GM23338 (cell line): ENCODE results near the gene C13orf46. TPM values are rescaled to one million over a fixed set of nuclear protein-coding genes. Genes with fewer than 3 reads are reported as not detected.

ENCODE experiments used
- ATAC-seq: fragments of 200-7000 bp; cut with Tn5 transposase; 3 replicates; pipeline ENCODE4 v1.9.1; 2020
- DNase-seq: peaks from one replicate; pipeline ENCODE4 v3.0.0-alpha.2; 2015; ENCODE audit warnings: low spot score
- H2AFZ ChIP-seq: fragments of 200-600 bp; sonication (generic); 2 replicates; pipeline ENCODE4 v1.8.0; 2016; ENCODE audit warnings: antibody characterized with exemption, mild to moderate bottlenecking, moderate library complexity
- H3F3A ChIP-seq: fragments of 200-600 bp; sonication (generic); replicated peaks from 2 replicates; pipeline ENCODE4 v1.8.0; 2017; ENCODE audit warnings: antibody characterized with exemption, mixed run types, low read depth
- H3K27ac ChIP-seq: fragments of 200-600 bp; sonication (generic); 2 replicates; pipeline ENCODE4 v1.6.1; 2016; ENCODE audit warnings: low read depth
- H3K27me3 ChIP-seq: fragments of 200-600 bp; sonication (generic); 2 replicates; pipeline ENCODE4 v1.8.0; 2016; ENCODE audit warnings: mild to moderate bottlenecking, mixed run types, moderate library complexity; ENCODE audit not compliant: insufficient read depth
- H3K36me3 ChIP-seq: fragments of 200-600 bp; sonication (generic); 2 replicates; pipeline ENCODE4 v1.8.0; 2016; ENCODE audit warnings: mild to moderate bottlenecking; ENCODE audit not compliant: insufficient read depth
- H3K4me1 ChIP-seq: fragments of 200-600 bp; sonication (generic); 2 replicates; pipeline ENCODE4 v1.8.0; 2016; ENCODE audit warnings: mild to moderate bottlenecking, moderate library complexity; ENCODE audit not compliant: insufficient read depth
- H3K4me2 ChIP-seq: fragments of 200-600 bp; sonication (generic); 2 replicates; pipeline ENCODE4 v1.7.1; 2017; ENCODE audit warnings: mixed run types
- H3K4me3 ChIP-seq: fragments of 200-600 bp; sonication (generic); 2 replicates; pipeline ENCODE4 v1.6.1; 2016; ENCODE audit warnings: mixed run types
- H3K79me2 ChIP-seq: fragments of 200-600 bp; sonication (generic); replicated peaks from 2 replicates; pipeline ENCODE4 v1.8.0; 2017; ENCODE audit warnings: mild to moderate bottlenecking; ENCODE audit not compliant: insufficient read depth
- H3K9me2 ChIP-seq: fragments of 200-600 bp; sonication (generic); 2 replicates; pipeline ENCODE4 v1.8.0; 2017; ENCODE audit not compliant: insufficient read depth
- H4K20me1 ChIP-seq: fragments of 200-600 bp; sonication (generic); replicated peaks from 2 replicates; pipeline ENCODE4 v1.8.0; 2017; ENCODE audit warnings: mild to moderate bottlenecking; ENCODE audit not compliant: insufficient read depth
- H3K27ac Mint-ChIP-seq: 2 replicates; pipeline ENCODE4 v1.8.0; 2020; ENCODE audit warnings: inconsistent platforms, mild to moderate bottlenecking, moderate library complexity, mixed read lengths
- H3K27me3 Mint-ChIP-seq: 3 replicates; pipeline ENCODE4 v1.8.0; 2022; ENCODE audit warnings: low read depth, mild to moderate bottlenecking, moderate library complexity, mixed read lengths, inconsistent platforms; ENCODE audit not compliant: insufficient read depth, poor library complexity
- H3K36me3 Mint-ChIP-seq: 3 replicates; pipeline ENCODE4 v1.8.0; 2021; ENCODE audit warnings: low read depth, mild to moderate bottlenecking, inconsistent platforms, moderate library complexity, mixed read lengths
- H3K4me1 Mint-ChIP-seq: 3 replicates; pipeline ENCODE4 v1.8.0; 2020; ENCODE audit warnings: mild to moderate bottlenecking, inconsistent platforms, mixed read lengths
- H3K4me3 Mint-ChIP-seq: 3 replicates; pipeline ENCODE4 v1.8.0; 2021; ENCODE audit warnings: moderate library complexity, mild to moderate bottlenecking, inconsistent platforms, mixed read lengths
- H3K9me3 Mint-ChIP-seq: 3 replicates; pipeline ENCODE4 v1.8.0; 2020; ENCODE audit warnings: moderate library complexity, mild to moderate bottlenecking, inconsistent platforms, mixed read lengths
- CREB1 ChIP-seq: fragments of 250-450 bp; sonication (Bioruptor Pico); IDR thresholded peaks from 2 replicates; pipeline ENCODE4 v1.5.0; 2020; ENCODE audit warnings: low read depth, mild to moderate bottlenecking, moderate library complexity
- EZH2 ChIP-seq: fragments of 200-600 bp; sonication (generic); IDR thresholded peaks from one replicate; pipeline ENCODE4 v1.8.0; 2017; ENCODE audit warnings: antibody characterized with exemption, mild to moderate bottlenecking, low read depth; ENCODE audit not compliant: unreplicated experiment
- EZH2phosphoT487 ChIP-seq: fragments of 200-600 bp; sonication (generic); IDR thresholded peaks from one replicate; pipeline ENCODE4 v1.8.1; 2018; ENCODE audit warnings: antibody characterized with exemption; ENCODE audit not compliant: unreplicated experiment
- NANOG ChIP-seq: IDR thresholded peaks from 2 replicates; pipeline ENCODE4 v1.6.1; 2016; ENCODE audit warnings: antibody characterized with exemption, borderline replicate concordance
- POLR2AphosphoS5 ChIP-seq: IDR thresholded peaks from 2 replicates; pipeline ENCODE4 v1.6.1; 2016; ENCODE audit warnings: antibody characterized with exemption, low read depth
- ZNF114 ChIP-seq: fragments of 250-450 bp; sonication (Bioruptor Pico); IDR thresholded peaks from 2 replicates; pipeline ENCODE4 v1.5.0; 2020; ENCODE audit warnings: mild to moderate bottlenecking, moderate library complexity
- ZNF331 ChIP-seq: fragments of 250-450 bp; sonication (Bioruptor Pico); IDR thresholded peaks from 2 replicates; pipeline ENCODE4 v1.5.0; 2020; ENCODE audit warnings: low read depth, mild to moderate bottlenecking, moderate library complexity
- ZNF462 ChIP-seq: fragments of 250-450 bp; sonication (Bioruptor Pico); IDR thresholded peaks from 2 replicates; pipeline ENCODE4 v1.5.0; 2020; ENCODE audit warnings: mild to moderate bottlenecking, moderate library complexity
- polyA plus RNA-seq: library from polyadenylated mRNA; unstranded; fragments of >200 nt; fragmentation: Nextera tagmentation; extraction: Ambion mirVana; gene quantifications from 2 replicates; pipeline ENCODE4 v1.2.1, GENCODE V29; 2016
- total RNA-seq: library from RNA; depleted of rRNA; stranded (reverse); fragments of >200 nt; shearing (Covaris generic); gene quantifications from 2 replicates; pipeline ENCODE4 v1.2.3, GENCODE V29; 2014

C13orf46 gene
- total and polyA plus RNA-seq, 2 experiments from 2014 or later: 0.44 to 1.5 TPM

DNA sequence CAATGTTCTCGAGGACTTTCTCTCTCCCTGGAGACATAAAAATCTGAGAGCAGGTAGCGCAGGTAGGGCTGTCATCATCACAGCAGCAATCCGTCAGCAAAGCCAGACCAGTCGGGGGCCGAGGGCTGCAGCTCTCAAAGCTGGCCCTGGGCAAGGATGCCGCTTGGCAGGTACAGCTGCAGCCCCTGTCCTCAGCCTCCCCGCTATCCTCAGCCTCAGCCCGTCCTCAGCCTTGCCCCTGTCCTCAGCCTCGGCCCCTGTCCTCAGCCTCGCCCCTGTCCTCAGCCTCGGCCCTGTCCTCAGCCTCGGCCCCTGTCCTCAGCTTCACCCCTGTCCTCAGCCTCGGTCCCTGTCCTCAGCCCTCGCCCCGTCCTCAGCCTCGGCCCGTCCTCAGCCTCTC lies 10.9 kb downstream of the C13orf46 start:
- Histone ChIP-seq H2AFZ (no peak overlapping the region), H3K4me3 (no peak overlapping the region), H3K36me3 (no peaks in the 10 kb centered on the region), H3K4me1 (no peaks in the 10 kb centered on the region), H3K27me3 (no peaks in the 10 kb centered on the region), H3K4me2 (no peak overlapping the region), H3K27ac (no peak overlapping the region), H4K20me1 (no peaks in the 10 kb centered on the region), H3K9me2 (no peaks in the 10 kb centered on the region), H3F3A (no peaks in the 10 kb centered on the region), H3K79me2 (no peaks in the 10 kb centered on the region)
- no peak for DNase-seq
- H3K4me1 Mint-ChIP-seq: no peaks in the 10 kb centered on the region
- peaks cover 48% of the 10 kb centered on the region for H3K9me3 Mint-ChIP-seq
- ATAC-seq: no peak
- no peak for TF ChIP-seq ZNF462 (CRISPR knock-in tag)
- TF ChIP-seq NANOG: no peak
- no peak for TF ChIP-seq ZNF331 (CRISPR knock-in tag)
- no peak for TF ChIP-seq ZNF114 (CRISPR knock-in tag)
- TF ChIP-seq CREB1: no peak
- no peak overlapping the region for H3K4me3 Mint-ChIP-seq
- H3K27ac Mint-ChIP-seq: no peak overlapping the region
- peaks cover 14% of the 10 kb centered on the region for H3K27me3 Mint-ChIP-seq
- H3K36me3 Mint-ChIP-seq: peaks cover 26% of the 10 kb centered on the region

- Histone ChIP-seq H3K4me1 (no peaks in the 10 kb centered on the region), H3K9me2 (no peaks in the 10 kb centered on the region), H3K4me3 (no peak overlapping the region), H3K36me3 (no peaks in the 10 kb centered on the region), H4K20me1 (no peaks in the 10 kb centered on the region), H3K27ac (no peak overlapping the region), H3K4me2 (no peak overlapping the region), H3F3A (no peaks in the 10 kb centered on the region), H3K79me2 (no peaks in the 10 kb centered on the region), H2AFZ (no peak overlapping the region), H3K27me3 (no peaks in the 10 kb centered on the region)
- H3K4me3 Mint-ChIP-seq: no peak overlapping the region
- H3K36me3 Mint-ChIP-seq: peaks cover 32% of the 10 kb centered on the region
- no peaks in the 10 kb centered on the region for H3K4me1 Mint-ChIP-seq
- peaks cover 15% of the 10 kb centered on the region for H3K27me3 Mint-ChIP-seq
- no peak for ATAC-seq
- no peak for DNase-seq
- H3K27ac Mint-ChIP-seq: no peak overlapping the region
- H3K9me3 Mint-ChIP-seq: peaks cover 54% of the 10 kb centered on the region
- TF ChIP-seq POLR2AphosphoS5 (no peak), EZH2 (no peak), EZH2phosphoT487 (no peak)
Observed at GRCh38 chr13:113962386-113962785, 11.5 kb downstream of the C13orf46 start.
